ENCODE results near the gene ZNF415. TPM values are rescaled to one million over a fixed set of nuclear protein-coding genes. Genes with fewer than 3 reads are reported as not detected.
"Not testable (repeated sequence)": the region's sequence is repeated elsewhere in the genome, so short reads cannot be mapped to it uniquely, and the experiment has no call there.

The ZNF415 gene
- total RNA-seq, 1 donor, result 2.3 TPM

DNA sequence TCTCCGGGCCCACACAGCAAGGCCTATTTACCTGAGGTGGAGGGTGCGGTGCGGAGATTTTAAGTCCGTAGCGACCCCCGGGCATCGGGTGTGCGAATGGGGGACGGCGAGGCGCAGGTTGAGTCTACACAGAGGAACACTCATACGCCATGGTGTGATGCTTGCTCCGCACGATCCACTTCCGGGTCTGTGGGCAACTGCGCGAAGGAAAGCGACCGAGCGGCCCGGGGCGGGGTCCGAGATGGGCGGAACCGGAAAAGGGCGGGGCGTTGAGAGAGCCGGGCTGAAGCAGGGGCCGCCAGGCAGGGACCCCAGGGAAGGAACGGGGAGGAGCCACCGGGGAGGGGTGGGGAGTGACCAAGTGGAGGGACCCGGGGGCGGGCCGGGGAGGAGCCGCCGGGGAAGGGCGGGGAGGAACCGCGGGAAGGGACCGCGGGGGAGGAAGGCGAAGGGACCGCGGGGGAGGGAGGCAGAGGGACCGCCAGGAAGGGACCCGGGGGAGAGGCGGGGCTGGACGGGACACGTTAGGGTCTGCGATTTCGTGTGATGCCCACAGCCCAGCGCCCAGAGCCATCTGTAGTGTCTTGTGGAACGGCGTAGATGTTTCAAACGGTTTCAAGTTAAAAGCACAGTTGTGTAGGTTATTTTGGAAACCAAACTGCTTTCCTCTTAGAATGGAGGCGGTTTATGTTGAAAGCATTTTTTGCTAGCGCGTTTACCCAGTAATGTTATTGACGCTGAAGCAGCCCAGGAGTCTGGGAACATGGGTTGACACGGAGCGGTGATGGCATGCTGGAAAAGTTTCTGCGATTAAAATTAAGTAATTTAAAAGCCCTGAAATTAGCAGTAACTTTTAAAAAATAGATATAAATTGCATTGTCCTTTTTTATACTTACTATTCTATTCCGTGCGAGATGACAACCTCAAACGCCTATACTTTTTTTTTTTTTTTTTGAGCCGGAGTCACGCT lies 29.2 kb downstream of the ZNF415 start, which contains the start of gene ZNF160:
TSS of gene ZNF160 (minus strand) at position 189 of the 970 bp plus-strand sequence. CDS start 17,146 bp downstream, outside the sequence.
- DNase-seq (ENCODE audit: low read depth), result peak; percentile 93
- H3K4me3 ChIP-seq (ENCODE audit: low read depth, low read length), result peak within 1 kb of the TSS; percentile 95
- TF ChIP-seq, protein P1, sequence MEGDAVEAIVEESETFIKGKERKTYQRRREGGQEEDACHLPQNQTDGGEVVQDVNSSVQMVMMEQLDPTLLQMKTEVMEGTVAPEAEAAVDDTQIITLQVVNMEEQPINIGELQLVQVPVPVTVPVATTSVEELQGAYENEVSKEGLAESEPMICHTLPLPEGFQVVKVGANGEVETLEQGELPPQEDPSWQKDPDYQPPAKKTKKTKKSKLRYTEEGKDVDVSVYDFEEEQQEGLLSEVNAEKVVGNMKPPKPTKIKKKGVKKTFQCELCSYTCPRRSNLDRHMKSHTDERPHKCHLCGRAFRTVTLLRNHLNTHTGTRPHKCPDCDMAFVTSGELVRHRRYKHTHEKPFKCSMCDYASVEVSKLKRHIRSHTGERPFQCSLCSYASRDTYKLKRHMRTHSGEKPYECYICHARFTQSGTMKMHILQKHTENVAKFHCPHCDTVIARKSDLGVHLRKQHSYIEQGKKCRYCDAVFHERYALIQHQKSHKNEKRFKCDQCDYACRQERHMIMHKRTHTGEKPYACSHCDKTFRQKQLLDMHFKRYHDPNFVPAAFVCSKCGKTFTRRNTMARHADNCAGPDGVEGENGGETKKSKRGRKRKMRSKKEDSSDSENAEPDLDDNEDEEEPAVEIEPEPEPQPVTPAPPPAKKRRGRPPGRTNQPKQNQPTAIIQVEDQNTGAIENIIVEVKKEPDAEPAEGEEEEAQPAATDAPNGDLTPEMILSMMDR (IDR thresholded peaks at IDR 0.05; ENCODE audit: insufficient read depth, low read length), result no peak

DNA sequence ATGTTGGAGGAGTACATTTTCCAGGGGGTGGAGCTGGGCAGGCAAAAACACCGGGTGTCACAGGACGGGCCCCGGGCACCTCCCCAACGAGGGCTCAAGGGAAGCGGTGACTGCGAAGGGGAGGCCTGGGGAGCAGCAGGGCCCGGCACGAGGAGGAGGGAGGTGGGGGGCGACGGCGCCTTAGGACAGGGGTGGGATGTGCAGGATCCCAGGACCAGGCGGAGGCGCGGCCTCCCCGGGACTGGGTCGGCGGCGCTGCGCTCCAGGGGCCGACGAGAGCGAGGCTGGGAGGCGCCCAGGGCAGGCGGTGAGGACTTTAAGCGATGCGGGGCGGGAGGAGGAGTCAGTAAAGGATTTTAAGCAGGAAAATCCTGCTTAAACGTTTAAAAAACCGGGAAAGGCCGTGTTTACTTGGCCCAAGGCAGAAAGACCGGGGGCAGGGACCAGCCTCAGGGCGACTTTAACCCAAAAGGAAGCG lies 29.9 kb downstream of the ZNF415 start:
- TF ChIP-seq, protein P1 (IDR thresholded peaks at IDR 0.05; ENCODE audit: insufficient read depth, low read length), result no peak
- DNase-seq (ENCODE audit: low read depth), result peak; percentile 27

DNA sequence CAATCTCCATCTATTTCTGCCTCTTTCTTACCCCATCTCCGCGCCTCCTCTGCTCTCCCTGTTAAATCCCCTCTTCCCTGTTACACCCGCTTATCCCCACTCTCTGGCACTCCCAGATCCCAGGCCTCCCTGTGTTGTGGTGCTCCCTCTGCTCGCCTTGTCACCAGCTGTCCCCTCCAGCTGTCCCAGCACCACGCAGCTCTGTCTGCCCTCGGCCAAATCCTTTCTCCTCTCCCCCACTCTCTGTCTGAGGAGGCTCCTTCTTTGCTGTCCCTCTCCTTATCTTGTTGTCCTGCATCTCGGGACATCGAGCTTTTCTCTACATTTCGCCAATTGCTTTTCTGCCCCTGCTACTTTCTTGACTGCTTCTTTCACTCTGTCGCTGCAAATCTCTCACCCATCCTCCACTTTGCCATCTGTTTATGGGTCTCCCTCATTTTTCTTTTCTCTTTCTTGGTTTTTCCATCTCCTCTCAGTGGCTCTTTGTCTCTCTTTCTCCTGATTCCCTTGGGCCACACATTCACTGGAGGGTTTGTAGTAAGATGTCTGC lies 30.4 kb downstream of the ZNF415 start:
- peak overlapping the region; percentile 95 for H3K4me3 ChIP-seq (ENCODE audit: low read depth, low read length)
- TF ChIP-seq, protein P1 (IDR thresholded peaks at IDR 0.05; ENCODE audit: insufficient read depth, low read length), result no peak
- peak; percentile 3 for DNase-seq (ENCODE audit: low read depth)

More for the DNA sequence above, 29.9 kb downstream of the ZNF415 start:
- H3K4me3 ChIP-seq (ENCODE audit: low read depth, low read length), result peak overlapping the region; percentile 95

DNA sequence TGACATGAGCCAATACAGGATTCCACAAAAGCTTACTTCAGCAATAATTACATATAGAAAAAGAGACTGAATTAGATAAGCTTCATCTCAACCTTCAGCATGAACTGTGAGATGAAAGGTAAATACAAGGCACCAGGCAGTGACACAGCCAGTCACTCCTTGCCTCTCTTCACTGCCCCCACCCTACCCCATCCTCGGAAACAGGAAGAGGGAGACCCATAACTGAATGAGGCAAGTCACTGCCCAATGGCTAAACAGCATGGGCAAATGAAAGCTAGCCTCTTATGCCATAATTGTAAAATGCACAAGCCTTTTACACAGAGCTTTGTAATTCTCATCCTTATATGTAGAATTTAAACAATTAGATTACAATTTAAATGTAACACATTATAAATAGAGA lies 31.2 kb downstream of the ZNF415 start:
- DNase-seq (ENCODE audit: low read depth), result no peak
- H3K4me3 ChIP-seq (ENCODE audit: low read depth, low read length), result peak overlapping the region; percentile 95
- TF ChIP-seq, protein P1 (IDR thresholded peaks at IDR 0.05; ENCODE audit: insufficient read depth, low read length), result no peak

DNA sequence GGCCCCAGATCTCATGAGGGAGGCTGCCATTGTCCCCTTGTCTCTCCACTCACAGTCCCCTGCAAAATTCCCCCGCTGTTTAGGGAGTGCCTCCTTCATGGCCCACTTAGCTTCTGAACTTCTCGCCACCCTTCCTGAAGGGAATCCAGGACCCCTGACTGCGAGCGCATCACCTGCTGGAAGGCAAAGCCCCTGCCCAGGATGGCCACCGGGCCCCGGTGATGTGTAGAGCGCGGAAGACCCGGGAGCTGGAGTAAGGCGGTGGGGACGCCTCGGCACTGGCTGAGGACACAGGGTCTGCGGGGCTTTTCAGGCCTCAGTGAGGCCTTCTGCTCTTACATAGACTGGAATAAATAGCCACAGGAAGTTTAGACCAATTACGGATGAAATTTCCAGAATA lies 34.1 kb downstream of the ZNF415 start:
- H3K4me3 ChIP-seq (ENCODE audit: low read depth, low read length); DNase-seq (ENCODE audit: low read depth): not testable (repeated sequence)

DNA sequence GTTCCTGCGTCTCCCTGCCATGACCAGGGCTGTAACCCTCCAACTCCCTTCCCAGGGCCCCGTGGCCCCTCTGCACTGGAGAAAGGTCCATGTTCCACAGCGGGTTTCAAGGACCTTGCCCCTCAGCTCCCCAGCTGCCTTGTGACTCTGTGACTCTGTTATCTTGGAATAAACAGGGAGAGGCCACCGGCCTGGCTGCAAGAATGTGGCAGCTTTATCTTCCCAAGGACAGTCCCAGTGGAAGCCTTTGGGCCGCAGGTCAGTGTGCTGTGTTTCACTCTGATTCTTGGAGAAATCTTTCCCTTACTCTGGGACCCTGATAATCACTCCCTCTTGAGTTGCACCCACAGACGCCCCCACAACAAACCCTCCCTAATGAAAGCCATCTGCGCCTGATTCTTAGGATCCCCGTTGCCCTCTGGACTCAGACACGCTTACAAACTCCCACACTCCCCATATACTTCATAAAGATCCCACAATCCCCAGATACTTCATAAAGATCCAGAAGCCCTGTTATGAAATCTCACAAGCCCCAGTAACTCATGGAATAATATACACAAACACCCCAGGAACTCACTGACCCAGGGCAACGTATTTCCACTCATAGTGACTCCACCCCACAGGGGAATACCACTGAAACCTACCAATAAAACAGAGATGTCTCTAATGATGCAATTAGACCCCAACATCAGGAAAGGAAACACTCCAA lies 35.6 kb downstream of the ZNF415 start:
- not testable (repeated sequence) for H3K4me3 ChIP-seq (ENCODE audit: low read depth, low read length); DNase-seq (ENCODE audit: low read depth)

DNA sequence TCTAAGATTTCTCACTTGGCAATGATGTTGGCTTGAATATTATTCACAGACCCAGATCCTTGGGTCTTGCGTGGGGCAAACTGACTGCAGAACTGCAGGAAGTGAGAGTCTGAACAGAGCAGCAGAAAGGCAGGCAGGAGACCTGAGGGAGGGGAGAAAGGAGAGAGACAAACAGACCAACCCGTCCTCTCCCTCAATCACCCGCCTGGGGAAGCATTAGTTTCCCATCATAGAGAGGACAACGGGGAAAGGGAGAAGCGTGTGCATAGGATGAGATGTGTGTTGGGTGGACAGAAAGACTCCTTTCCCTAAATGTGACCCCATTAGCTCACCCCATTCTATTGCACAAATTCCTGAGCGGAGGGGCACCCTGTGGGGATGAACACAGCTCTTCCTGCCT lies 36.1 kb downstream of the ZNF415 start:
- H3K4me3 ChIP-seq (ENCODE audit: low read depth, low read length); DNase-seq (ENCODE audit: low read depth): not testable (repeated sequence)
